Fibroblast of lung (primary cell): Measurements from ENCODE around the gene KCNT1. TPM values are rescaled to one million over a fixed set of nuclear protein-coding genes. Genes with fewer than 3 reads are reported as not detected.

Experiments
- DNase-seq, 2 donors: peaks; one replicate each; pipeline versions ENCODE4 v3.0.0 to v3.0.0-alpha.2; 2010; ENCODE audit warnings: low read depth in 2 of 2
- H2AFZ ChIP-seq: 2 replicates; pipeline ENCODE4 v1.5.1; 2012; ENCODE audit warnings: low read length, control low read depth, inconsistent platforms
- H3K27ac ChIP-seq: 2 replicates; pipeline ENCODE4 v1.5.1; 2011; ENCODE audit warnings: low read length, control low read depth; ENCODE audit not compliant: insufficient read depth
- H3K27me3 ChIP-seq: 2 replicates; pipeline ENCODE4 v1.5.1; 2011; ENCODE audit warnings: mild to moderate bottlenecking, low read length; ENCODE audit not compliant: control insufficient read depth, insufficient read depth
- H3K36me3 ChIP-seq: 2 replicates; pipeline ENCODE4 v1.5.1; 2011; ENCODE audit warnings: low read length; ENCODE audit not compliant: control insufficient read depth, insufficient read depth
- H3K4me1 ChIP-seq: 2 replicates; pipeline ENCODE4 v1.5.1; 2011; ENCODE audit warnings: low read length; ENCODE audit not compliant: control insufficient read depth, insufficient read depth; ENCODE audit errors: extremely low read depth
- H3K4me2 ChIP-seq: 2 replicates; pipeline ENCODE4 v1.5.1; 2011; ENCODE audit warnings: low read length, control low read depth; ENCODE audit not compliant: insufficient read depth; ENCODE audit errors: extremely low read depth
- H3K4me3 ChIP-seq, 4 experiments: fragments of 200-600 bp in 1 of 4; sonication (generic) in 1 of 4; replicated peaks in 1 of 4; 2 replicates each; pipeline ENCODE4 v1.5.1; 2011 to 2016; ENCODE audit warnings: low read length in 4 of 4, low read depth in 3 of 4, mild to moderate bottlenecking in 3 of 4, control low read depth in 2 of 4, inconsistent platforms in 1 of 4, mixed read lengths in 1 of 4; ENCODE audit not compliant: insufficient read depth in 1 of 4; ENCODE audit errors: control extremely low read depth in 1 of 4
- H3K79me2 ChIP-seq: 2 replicates; pipeline ENCODE4 v1.5.1; 2012; ENCODE audit warnings: mild to moderate bottlenecking, low read length, inconsistent platforms; ENCODE audit not compliant: control insufficient read depth, insufficient read depth
- H3K9ac ChIP-seq: 2 replicates; pipeline ENCODE4 v1.5.1; 2011; ENCODE audit warnings: mild to moderate bottlenecking, low read length, control low read depth; ENCODE audit not compliant: insufficient read depth
- H3K9me3 ChIP-seq: 2 replicates; pipeline ENCODE4 v1.5.1; 2012; ENCODE audit warnings: low read depth, low read length; ENCODE audit not compliant: control insufficient read depth, insufficient read depth
- H4K20me1 ChIP-seq: 2 replicates; pipeline ENCODE4 v1.5.1; 2011; ENCODE audit warnings: low read length; ENCODE audit not compliant: control insufficient read depth, insufficient read depth; ENCODE audit errors: extremely low read depth
- EZH2 ChIP-seq: IDR thresholded peaks from 2 replicates; pipeline ENCODE4 v1.5.1; 2012; ENCODE audit warnings: low read length, control low read depth, mild to moderate bottlenecking; ENCODE audit errors: missing control alignments
- polyA plus RNA-seq, 2 donors: library from polyadenylated mRNA; depleted of rRNA in 1 of 2; stranded (reverse) in 1 of 2; unstranded in 1 of 2; fragments of >200 nt; gene quantifications; 2 replicates each; pipeline ENCODE4 v1.2.1, GENCODE V29; 2011 to 2012; ENCODE audit warnings: missing spikeins in 1 of 2
- total RNA-seq: library from RNA; depleted of rRNA; stranded (reverse); fragments of >200 nt; gene quantifications from 2 replicates; pipeline ENCODE4 v1.2.1, GENCODE V29; 2014
- TF ChIP-seq, protein P1 (sequence below), 2 donors: IDR thresholded peaks in 1 of 2; conservative IDR thresholded peaks in 1 of 2; 1 replicate in 1 of 2; 2 replicates in 1 of 2; pipeline ENCODE4 v1.5.1; 2011 to 2012; ENCODE audit warnings: low read length in 2 of 2, control low read depth in 1 of 2, inconsistent platforms in 1 of 2, low read depth in 1 of 2, mild to moderate bottlenecking in 1 of 2

KCNT1 gene
- total and polyA plus RNA-seq, 2 donors (not counting 1 experiment from before 2014, with no cell fraction given) = not detected

DNA sequence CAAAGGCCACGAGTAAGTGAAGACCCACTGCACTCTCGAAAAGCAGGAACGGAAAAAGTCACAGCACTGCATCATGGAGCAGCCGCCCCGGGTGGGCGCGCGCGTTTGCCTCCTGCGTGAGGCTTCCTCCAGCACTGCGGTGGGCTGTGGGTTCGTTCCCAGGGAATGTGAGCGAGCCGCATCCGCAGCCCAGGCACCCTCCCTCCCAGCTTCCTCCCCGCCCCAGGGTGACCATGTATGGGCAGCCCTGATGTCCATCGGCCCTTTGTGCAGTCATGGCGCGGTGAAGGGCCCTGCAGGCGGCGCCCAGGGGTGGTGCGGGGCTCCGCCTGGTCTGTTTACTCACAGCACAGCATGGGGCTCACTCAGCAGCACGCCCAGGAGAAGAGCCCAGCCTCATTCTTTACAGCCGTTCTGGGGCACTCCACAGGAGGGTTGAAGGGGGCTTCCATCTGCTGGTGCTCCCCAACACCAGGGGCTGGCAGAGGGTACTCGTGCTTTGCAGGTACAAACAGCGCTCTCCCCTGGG is 32.7 kb downstream of the KCNT1 start:
- Histone ChIP-seq H4K20me1 (no peaks in the 10 kb centered on the region), H3K4me2 (no peak overlapping the region), H3K9me3 (no peaks in the 10 kb centered on the region), H3K79me2 (no peaks in the 10 kb centered on the region), H3K4me1 (no peaks in the 10 kb centered on the region), H3K9ac (no peak overlapping the region), H2AFZ (no peak overlapping the region), H3K4me3 (no peak overlapping the region), H3K36me3 (no peaks in the 10 kb centered on the region), H3K27ac (no peak overlapping the region), H3K27me3 (no peaks in the 10 kb centered on the region)
- TF ChIP-seq EZH2 = no peak
- TF ChIP-seq, protein P1, sequence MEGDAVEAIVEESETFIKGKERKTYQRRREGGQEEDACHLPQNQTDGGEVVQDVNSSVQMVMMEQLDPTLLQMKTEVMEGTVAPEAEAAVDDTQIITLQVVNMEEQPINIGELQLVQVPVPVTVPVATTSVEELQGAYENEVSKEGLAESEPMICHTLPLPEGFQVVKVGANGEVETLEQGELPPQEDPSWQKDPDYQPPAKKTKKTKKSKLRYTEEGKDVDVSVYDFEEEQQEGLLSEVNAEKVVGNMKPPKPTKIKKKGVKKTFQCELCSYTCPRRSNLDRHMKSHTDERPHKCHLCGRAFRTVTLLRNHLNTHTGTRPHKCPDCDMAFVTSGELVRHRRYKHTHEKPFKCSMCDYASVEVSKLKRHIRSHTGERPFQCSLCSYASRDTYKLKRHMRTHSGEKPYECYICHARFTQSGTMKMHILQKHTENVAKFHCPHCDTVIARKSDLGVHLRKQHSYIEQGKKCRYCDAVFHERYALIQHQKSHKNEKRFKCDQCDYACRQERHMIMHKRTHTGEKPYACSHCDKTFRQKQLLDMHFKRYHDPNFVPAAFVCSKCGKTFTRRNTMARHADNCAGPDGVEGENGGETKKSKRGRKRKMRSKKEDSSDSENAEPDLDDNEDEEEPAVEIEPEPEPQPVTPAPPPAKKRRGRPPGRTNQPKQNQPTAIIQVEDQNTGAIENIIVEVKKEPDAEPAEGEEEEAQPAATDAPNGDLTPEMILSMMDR (conservative IDR thresholded peaks at IDR 0.05 in 1 of 2, IDR thresholded peaks at IDR 0.05 in 1 of 2; ENCODE audit: low read depth in 1 of 2, low read length in 2 of 2) = no peak
- DNase-seq = no peak

DNA sequence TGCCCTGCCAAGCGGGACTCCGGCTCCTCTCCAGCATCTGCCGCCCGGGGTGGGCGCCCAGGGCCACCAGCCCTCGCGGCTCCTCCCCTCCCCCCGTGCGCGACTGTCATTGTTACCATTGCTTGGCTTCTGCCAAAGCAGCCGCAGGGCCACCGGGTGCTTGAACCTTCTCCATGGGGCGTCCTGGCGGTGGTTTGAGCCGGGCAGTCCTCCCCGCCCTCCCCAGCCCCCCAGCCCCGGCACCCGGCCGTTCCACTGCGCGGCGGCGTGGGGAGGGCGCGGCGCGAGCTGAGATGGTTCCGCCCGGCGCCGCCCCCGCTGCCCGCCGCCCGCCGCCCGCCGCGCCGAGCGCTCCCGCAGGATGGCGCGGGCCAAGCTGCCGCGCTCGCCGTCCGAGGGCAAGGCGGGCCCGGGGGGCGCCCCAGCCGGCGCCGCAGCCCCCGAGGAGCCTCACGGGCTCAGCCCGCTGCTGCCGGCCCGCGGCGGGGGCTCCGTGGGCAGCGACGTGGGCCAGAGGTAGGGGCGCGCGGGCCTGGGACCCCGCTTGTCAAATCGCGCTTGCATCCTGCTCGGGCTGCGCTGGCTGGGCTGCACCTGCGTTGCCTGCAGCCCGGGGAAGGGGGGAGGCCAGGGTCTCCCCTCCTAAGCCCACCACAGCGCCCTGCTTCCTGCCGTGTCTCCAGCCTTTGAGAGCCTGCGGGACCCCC is 34.4 kb downstream of the KCNT1 start:
- Histone ChIP-seq H3K9me3 (no peaks in the 10 kb centered on the region), H2AFZ (no peak overlapping the region), H3K9ac (no peak overlapping the region), H3K79me2 (no peaks in the 10 kb centered on the region), H3K4me3 (no peak overlapping the region), H3K27me3 (no peaks in the 10 kb centered on the region), H3K4me2 (no peak overlapping the region), H4K20me1 (no peaks in the 10 kb centered on the region), H3K4me1 (no peaks in the 10 kb centered on the region), H3K36me3 (no peaks in the 10 kb centered on the region), H3K27ac (no peak overlapping the region)
- TF ChIP-seq, protein P1 (conservative IDR thresholded peaks at IDR 0.05 in 1 of 2, IDR thresholded peaks at IDR 0.05 in 1 of 2; ENCODE audit: low read depth in 1 of 2, low read length in 2 of 2) = no peak
- TF ChIP-seq EZH2 = no peak
- no peak for DNase-seq

DNA sequence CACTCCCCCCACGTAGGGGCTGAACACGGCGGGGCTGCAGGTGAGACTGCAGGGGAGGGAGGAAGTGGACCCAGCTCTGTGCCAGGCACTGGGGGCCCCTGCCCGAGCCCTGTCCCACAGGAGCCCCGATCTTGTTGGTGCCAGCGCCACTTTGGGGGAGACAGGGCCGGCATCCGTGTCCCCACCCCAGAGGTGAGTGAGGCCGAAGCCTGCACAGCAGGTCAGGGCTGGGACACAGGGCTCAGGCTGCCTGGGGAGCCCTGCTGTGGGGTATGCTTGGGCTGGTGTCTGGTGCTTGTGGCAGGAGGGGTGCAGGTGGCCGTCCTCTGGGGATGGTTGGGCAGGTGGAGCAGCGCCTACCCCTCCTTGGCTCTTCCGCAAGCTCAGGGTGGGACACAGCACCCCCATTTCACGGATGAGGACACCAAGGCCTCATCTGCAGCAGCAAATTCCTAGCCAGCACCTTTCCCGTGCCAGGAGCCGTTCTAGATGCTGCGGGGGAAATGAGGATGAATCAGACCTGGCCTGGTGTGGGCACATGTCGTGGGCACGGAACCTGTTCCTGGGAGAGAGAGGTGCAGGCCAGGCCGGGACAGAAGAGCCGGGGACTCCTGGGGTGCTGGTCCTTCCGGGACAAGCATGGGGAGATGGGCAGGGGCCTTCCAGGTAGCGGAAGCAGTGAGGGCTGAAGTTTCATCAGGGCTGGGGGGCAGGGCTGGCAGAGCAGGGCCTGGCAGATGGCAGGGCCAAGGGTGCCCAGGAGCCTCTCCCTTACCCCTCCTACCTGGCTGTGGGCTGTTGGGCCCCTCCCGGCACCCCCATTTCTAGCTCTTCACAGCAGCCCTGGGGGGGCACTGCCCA is 35.2 kb downstream of the KCNT1 start:
- H3K4me1 ChIP-seq = no peaks in the 10 kb centered on the region
- no peaks in the 10 kb centered on the region for H3K27me3 ChIP-seq
- no peaks in the 10 kb centered on the region for H3K79me2 ChIP-seq
- no peak overlapping the region for H3K27ac ChIP-seq
- H3K4me3 ChIP-seq = no peak overlapping the region
- no peak overlapping the region for H3K9ac ChIP-seq
- H3K36me3 ChIP-seq = no peaks in the 10 kb centered on the region
- no peaks in the 10 kb centered on the region for H4K20me1 ChIP-seq
- H3K4me2 ChIP-seq = no peak overlapping the region
- no peak for DNase-seq
- no peaks in the 10 kb centered on the region for H3K9me3 ChIP-seq
- TF ChIP-seq, protein P1 (conservative IDR thresholded peaks at IDR 0.05 in 1 of 2, IDR thresholded peaks at IDR 0.05 in 1 of 2; ENCODE audit: low read depth in 1 of 2, low read length in 2 of 2) = no peak
- TF ChIP-seq EZH2 = no peak
- no peak overlapping the region for H2AFZ ChIP-seq
